22Rv1 (cell line): ENCODE measurements around the gene EIF4A3.
"Not testable (repeated sequence)": the region's sequence is repeated elsewhere in the genome, so short reads cannot be mapped to it uniquely, and the experiment has no call there.

Experiments
- ZFX ChIP-seq: fragments of 450-650 bp; IDR thresholded peaks from 2 replicates; pipeline ENCODE4 v1.6.1; 2017; ENCODE audit warnings: antibody characterized with exemption, borderline replicate concordance
- TF ChIP-seq, protein P1 (sequence below): fragments of 450-650 bp; IDR thresholded peaks from 2 replicates; pipeline ENCODE4 v1.5.1; 2017; ENCODE audit warnings: mild to moderate bottlenecking

DNA sequence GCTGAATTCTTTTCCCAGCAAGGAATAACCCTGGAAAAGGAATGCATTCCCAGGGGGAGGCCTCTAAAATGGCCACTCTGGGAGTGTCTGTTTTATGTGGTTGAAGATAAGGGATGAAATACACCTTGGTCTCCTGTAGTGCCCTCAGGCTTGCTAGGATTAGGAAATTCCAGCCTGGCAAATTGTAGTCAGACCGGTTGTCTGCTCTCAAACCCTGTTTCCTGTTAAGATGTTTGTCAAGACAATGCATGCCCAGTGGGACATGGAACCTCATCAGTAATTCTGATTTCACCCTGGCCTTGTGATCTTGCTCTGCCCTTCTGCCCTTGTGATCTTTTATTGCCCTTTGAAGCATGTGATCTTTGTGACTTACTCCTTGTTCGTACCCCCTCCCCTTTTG lies 8.7 kb upstream of the EIF4A3 start:
- TF ChIP-seq, protein P1, sequence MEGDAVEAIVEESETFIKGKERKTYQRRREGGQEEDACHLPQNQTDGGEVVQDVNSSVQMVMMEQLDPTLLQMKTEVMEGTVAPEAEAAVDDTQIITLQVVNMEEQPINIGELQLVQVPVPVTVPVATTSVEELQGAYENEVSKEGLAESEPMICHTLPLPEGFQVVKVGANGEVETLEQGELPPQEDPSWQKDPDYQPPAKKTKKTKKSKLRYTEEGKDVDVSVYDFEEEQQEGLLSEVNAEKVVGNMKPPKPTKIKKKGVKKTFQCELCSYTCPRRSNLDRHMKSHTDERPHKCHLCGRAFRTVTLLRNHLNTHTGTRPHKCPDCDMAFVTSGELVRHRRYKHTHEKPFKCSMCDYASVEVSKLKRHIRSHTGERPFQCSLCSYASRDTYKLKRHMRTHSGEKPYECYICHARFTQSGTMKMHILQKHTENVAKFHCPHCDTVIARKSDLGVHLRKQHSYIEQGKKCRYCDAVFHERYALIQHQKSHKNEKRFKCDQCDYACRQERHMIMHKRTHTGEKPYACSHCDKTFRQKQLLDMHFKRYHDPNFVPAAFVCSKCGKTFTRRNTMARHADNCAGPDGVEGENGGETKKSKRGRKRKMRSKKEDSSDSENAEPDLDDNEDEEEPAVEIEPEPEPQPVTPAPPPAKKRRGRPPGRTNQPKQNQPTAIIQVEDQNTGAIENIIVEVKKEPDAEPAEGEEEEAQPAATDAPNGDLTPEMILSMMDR, result not testable (repeated sequence)
- TF ChIP-seq ZFX, result not testable (repeated sequence)
